ENCODE data around the gene C2CD4D. TPM values are rescaled to one million over a fixed set of nuclear protein-coding genes. Genes with fewer than 3 reads are reported as not detected.

Gene C2CD4D
- total RNA-seq, 1 experiment from 2014 or later = 0.79 TPM

GRCh38 chr1:151819976-151820623 is 19.5 kb downstream of the C2CD4D start:
- no peak for DNase-seq
- no peak overlapping the region for H3K4ac ChIP-seq (ENCODE audit: low read depth, low read length)
- H3K56ac ChIP-seq (ENCODE audit: insufficient read length, low read depth, low read length) = no peak overlapping the region
- Mint-ChIP-seq H3K36me3 (ENCODE audit: insufficient read depth in 1 of 3, low read depth in 3 of 3) (no peaks in the 10 kb centered on the region), H3K4me1 (peaks cover 11 to 16% of the 10 kb centered on the region in 2 experiments), H3K9me3 (no peaks in the 10 kb centered on the region), H3K27me3 (ENCODE audit: low read depth) (peaks cover 4% of the 10 kb centered on the region), H3K4me3 (no peak overlapping the region), H3K27ac (no peak overlapping the region)
- no peak overlapping the region for H3T11ph ChIP-seq (ENCODE audit: low read length)
- H2BK15ac ChIP-seq (ENCODE audit: low read depth, low read length) = no peak overlapping the region
- H4K91ac ChIP-seq (ENCODE audit: insufficient read length, low read depth, low read length) = no peak overlapping the region
- no peak overlapping the region for H3K14ac ChIP-seq (ENCODE audit: insufficient read depth, low read length)
- no peak overlapping the region for H2BK5ac ChIP-seq (ENCODE audit: insufficient read length, low read length)
- no peaks in the 10 kb centered on the region for H3K79me2 ChIP-seq (ENCODE audit: insufficient read depth, low read length)
- no peak overlapping the region for H3K9ac ChIP-seq (ENCODE audit: extremely low read depth, insufficient read length, low read length)
- no peak overlapping the region for H2AK5ac ChIP-seq (ENCODE audit: insufficient read length, low read length)
- no peak overlapping the region for H2BK20ac ChIP-seq (ENCODE audit: low read depth, low read length, poor library complexity, severe bottlenecking)
- no peak overlapping the region for H2AFZ ChIP-seq (ENCODE audit: low read length)
- no peak overlapping the region for H3K27ac ChIP-seq (ENCODE audit: insufficient read length, low read depth, low read length)
- no peaks in the 10 kb centered on the region for H3K9me3 ChIP-seq (ENCODE audit: control insufficient read depth, low read depth, low read length)
- no peak for TF ChIP-seq CTCF (conservative IDR thresholded peaks at IDR 0.05)
- no peak overlapping the region for H3K23ac ChIP-seq (ENCODE audit: insufficient read length, low read depth, low read length)
- H4K8ac ChIP-seq (replicated peaks; ENCODE audit: insufficient read length, low read depth, low read length) = no peak overlapping the region
- no peaks in the 10 kb centered on the region for H3K27me3 ChIP-seq (ENCODE audit: insufficient read depth, low read length)
- no peak overlapping the region for H2BK120ac ChIP-seq (ENCODE audit: low read depth, low read length, poor library complexity, severe bottlenecking)
- no peaks in the 10 kb centered on the region for H3K23me2 ChIP-seq (ENCODE audit: insufficient read length, low read depth, low read length, poor library complexity, severe bottlenecking)
- H3K18ac ChIP-seq (ENCODE audit: insufficient read length, low read depth, low read length) = no peak overlapping the region
- no CpG with 5 or more reads among the region's 7 CpGs for WGBS (ENCODE audit: extremely low coverage, insufficient read length, low lambda C conversion rate)
- H2BK12ac ChIP-seq (ENCODE audit: insufficient read length, low read depth, low read length) = no peak overlapping the region
- no peak overlapping the region for H3K4me2 ChIP-seq (ENCODE audit: insufficient read depth, insufficient read length, low read length)
- no peaks in the 10 kb centered on the region for H3K4me1 ChIP-seq (ENCODE audit: insufficient read depth, low read length)
- no peaks in the 10 kb centered on the region for H3K79me1 ChIP-seq (ENCODE audit: insufficient read depth, low read depth, low read length, poor library complexity, severe bottlenecking)
- H4K5ac ChIP-seq (ENCODE audit: insufficient read length, low read depth, low read length) = no peak overlapping the region
- H4K20me1 ChIP-seq (ENCODE audit: control insufficient read depth, insufficient read depth, insufficient read length) = no peaks in the 10 kb centered on the region

Data from H9 (cell line).